T-cell (primary cell): Measurements from ENCODE around the gene AKAP12. TPM values are rescaled to one million over a fixed set of nuclear protein-coding genes. Genes with fewer than 3 reads are reported as not detected.

Source experiments
- ATAC-seq, 4 experiments: fragments of 200-7000 bp in 3 of 4; fragments of 150-1000 bp in 1 of 4; cut with Tn5 transposase; replicated peaks in 1 of 4; 1 replicate in 3 of 4; 2 replicates in 1 of 4; pipeline ENCODE4 v1.10.0; 2021; ENCODE audit warnings: moderate library complexity in 3 of 4, mild to moderate bottlenecking in 2 of 4, moderate number of reproducible peaks in 1 of 4
- CTCF ChIA-PET, 2 donors: fragments of 300-600 bp; sonication (Branson Sonifier 250); formaldehyde crosslinking; loops; one replicate each; lab custom pipeline; 2022; ENCODE audit warnings: antibody characterized with exemption in 2 of 2; lab: Charles Lee
- POLR2A ChIA-PET, 2 donors: fragments of 300-600 bp; sonication (Branson Sonifier 250); formaldehyde crosslinking; loops; one replicate each; lab custom pipeline; 2022; ENCODE audit warnings: antibody characterized with exemption in 2 of 2; lab: Charles Lee
- DNase-seq, 35 experiments: peaks; one replicate each; pipeline versions ENCODE4 v3.0.0 to v3.0.0-alpha.2; 2013 to 2023
- H3K27ac ChIP-seq: one replicate; pipeline ENCODE4 v1.5.1; 2013; ENCODE audit warnings: low read length
- H3K27me3 ChIP-seq, 2 experiments: replicated peaks in 1 of 2; 1 replicate in 1 of 2; 2 replicates in 1 of 2; pipeline versions ENCODE4 v1.6.1 to v1.7.0; 2013; ENCODE audit warnings: low read length in 1 of 2, mixed read lengths in 1 of 2; ENCODE audit not compliant: control insufficient read depth in 2 of 2, insufficient read depth in 2 of 2; ENCODE audit errors: extremely low read depth in 1 of 2
- H3K36me3 ChIP-seq, 2 donors: 1 replicate in 1 of 2; 2 replicates in 1 of 2; pipeline versions ENCODE4 v1.6.1 to v1.7.0; 2013; ENCODE audit warnings: low read length in 1 of 2; ENCODE audit not compliant: control insufficient read depth in 2 of 2, insufficient read depth in 1 of 2; ENCODE audit errors: extremely low read depth in 1 of 2
- H3K4me1 ChIP-seq, 2 experiments: 1 replicate in 1 of 2; 2 replicates in 1 of 2; pipeline versions ENCODE4 v1.6.1 to v1.7.0; 2013; ENCODE audit warnings: low read length in 2 of 2, mixed read lengths in 1 of 2; ENCODE audit not compliant: insufficient read depth in 2 of 2, control insufficient read depth in 1 of 2; ENCODE audit errors: extremely low read depth in 1 of 2
- H3K4me3 ChIP-seq, 2 donors: 1 replicate in 1 of 2; 2 replicates in 1 of 2; pipeline versions ENCODE4 v1.5.1 to v1.7.0; 2013; ENCODE audit warnings: mild to moderate bottlenecking in 2 of 2, low read length in 1 of 2, moderate library complexity in 1 of 2; ENCODE audit not compliant: control insufficient read depth in 1 of 2; ENCODE audit errors: extremely low read depth in 1 of 2
- H3K9me3 ChIP-seq: 2 replicates; pipeline ENCODE4 v1.7.0; 2013
- H3K27ac Mint-ChIP-seq, 2 donors: one replicate each; pipeline ENCODE4 v1.8.0; 2020 to 2021; ENCODE audit warnings: mild to moderate bottlenecking in 2 of 2, mixed read lengths in 2 of 2
- H3K27me3 Mint-ChIP-seq, 2 donors: one replicate each; pipeline ENCODE4 v1.8.0; 2021 to 2022; ENCODE audit warnings: mixed read lengths in 2 of 2
- H3K36me3 Mint-ChIP-seq: one replicate; pipeline ENCODE4 v1.8.0; 2021; ENCODE audit warnings: mixed read lengths
- H3K4me1 Mint-ChIP-seq, 3 donors: one replicate each; pipeline ENCODE4 v1.8.0; 2020 to 2022; ENCODE audit warnings: mixed read lengths in 3 of 3, mild to moderate bottlenecking in 1 of 3
- H3K4me3 Mint-ChIP-seq, 3 donors: one replicate each; pipeline ENCODE4 v1.8.0; 2020 to 2022; ENCODE audit warnings: mild to moderate bottlenecking in 3 of 3, mixed read lengths in 3 of 3, moderate library complexity in 3 of 3
- H3K9me3 Mint-ChIP-seq, 3 donors: one replicate each; pipeline ENCODE4 v1.8.0; 2020 to 2022; ENCODE audit warnings: mixed read lengths in 3 of 3
- WGBS: methylation state at CpG from one replicate; pipeline ENCODE4 v1.1.5; 2013; ENCODE audit warnings: missing lambda C conversion rate; ENCODE audit not compliant: insufficient coverage; 5-methylcytosine and 5-hydroxymethylcytosine counted together
- total RNA-seq, 35 experiments: library from RNA in 6 of 35; stranded (reverse) in 6 of 35; fragments of 120-200 nt in 1 of 35; gene quantifications; one replicate each; pipeline versions ENCODE4 v1.2.1 to v1.2.4 and lab custom pipeline; 2013 to 2026

AKAP12 gene
- total RNA-seq, 5 donors from 2014 or later (not counting 1 experiment from before 2014, with no cell fraction given) = 0.16 to 1.8 (median 1.2) TPM

- Histone ChIP-seq H3K36me3 (no peaks in the 10 kb centered on the region), H3K27ac (no peak overlapping the region), H3K27me3 (peaks cover 0 to 3% of the 10 kb centered on the region in 2 experiments), H3K4me3 (no peak overlapping the region), H3K9me3 (no peaks in the 10 kb centered on the region), H3K4me1 (peaks cover 0 to 12% of the 10 kb centered on the region in 2 experiments)
- DNase-seq = peak in 1 of 35 experiments; percentile 22
- Mint-ChIP-seq H3K4me3 (peak overlapping the region in 1 of 3 donors; percentile 19), H3K27me3 (peaks cover 22 to 26% of the 10 kb centered on the region in 2 donors), H3K9me3 (no peaks in the 10 kb centered on the region), H3K27ac (no peak overlapping the region), H3K36me3 (no peaks in the 10 kb centered on the region), H3K4me1 (peaks cover 28 to 47% (median 29%) of the 10 kb centered on the region in 3 donors)
- CTCF ChIA-PET = no interaction called here
- WGBS = 71% methylated on average over 1 of the region's 2 CpGs
- POLR2A ChIA-PET = interaction anchor here in 1 of 2 donors (0.5 kb wide), 1 partner anchor 1687 kb away, joined by 3 read pairs; no protein-coding TSS in a partner anchor
- peak in 2 of 4 experiments; percentile 32 to 53 for ATAC-seq
Observed at GRCh38 chr6:151289399-151290007, 49.7 kb downstream of the AKAP12 start.

- Mint-ChIP-seq H3K27ac (no peak overlapping the region), H3K4me3 (no peak overlapping the region), H3K36me3 (no peaks in the 10 kb centered on the region), H3K9me3 (no peaks in the 10 kb centered on the region), H3K27me3 (peaks cover 23 to 27% of the 10 kb centered on the region in 2 donors), H3K4me1 (peaks cover 18 to 34% (median 20%) of the 10 kb centered on the region in 3 donors)
- CTCF ChIA-PET = interaction anchor here in 1 of 2 donors (0.6 kb wide), 1 partner anchor 30 kb away, joined by 3 read pairs; no protein-coding TSS in a partner anchor
- Histone ChIP-seq H3K4me3 (no peak overlapping the region), H3K27ac (no peak overlapping the region), H3K27me3 (peaks cover 4 to 9% of the 10 kb centered on the region in 2 experiments), H3K4me1 (peaks cover 0 to 10% of the 10 kb centered on the region in 2 experiments), H3K9me3 (no peaks in the 10 kb centered on the region), H3K36me3 (no peaks in the 10 kb centered on the region)
- POLR2A ChIA-PET = no interaction called here
- DNase-seq (no peak), ATAC-seq (no peak)
- WGBS = 94% methylated on average over 4 of the region's 11 CpGs
Observed at GRCh38 chr6:151290877-151291721, 51.3 kb downstream of the AKAP12 start.

GRCh38 chr6:151291722-151292059 lies 51.9 kb downstream of the AKAP12 start:
- no peak overlapping the region for H3K27ac ChIP-seq

GRCh38 chr6:151292974-151293687 lies 53.4 kb downstream of the AKAP12 start:
- 88% methylated on average over 4 of the region's 5 CpGs for WGBS

More at GRCh38 chr6:151291722-151292059, 51.9 kb downstream of the AKAP12 start:
- 100% methylated on average over 1 of the region's 2 CpGs for WGBS
- peaks cover 0 to 10% of the 10 kb centered on the region in 2 experiments for H3K4me1 ChIP-seq
- H3K36me3 ChIP-seq = no peaks in the 10 kb centered on the region
- DNase-seq (no peak), ATAC-seq (no peak)
- ChIA-PET CTCF (interaction anchor here in 1 of 2 donors (0.5 kb wide), 1 partner anchor 37 kb away, joined by 3 read pairs; no protein-coding TSS in a partner anchor), POLR2A (no interaction called here)
- no peak overlapping the region for H3K27ac Mint-ChIP-seq
- no peaks in the 10 kb centered on the region for H3K36me3 Mint-ChIP-seq
- H3K27me3 ChIP-seq = peaks cover 4 to 9% of the 10 kb centered on the region in 2 experiments
- H3K27me3 Mint-ChIP-seq = peaks cover 23 to 27% of the 10 kb centered on the region in 2 donors
- no peaks in the 10 kb centered on the region for H3K9me3 Mint-ChIP-seq
- H3K4me1 Mint-ChIP-seq = peaks cover 18 to 30% (median 20%) of the 10 kb centered on the region in 3 donors
- H3K9me3 ChIP-seq = no peaks in the 10 kb centered on the region
- H3K4me3 Mint-ChIP-seq = no peak overlapping the region
- H3K4me3 ChIP-seq = no peak overlapping the region

GRCh38 chr6:151293688-151294016 lies 53.9 kb downstream of the AKAP12 start:
- Mint-ChIP-seq H3K27me3 (peaks cover 29 to 30% of the 10 kb centered on the region in 2 donors), H3K4me1 (peaks cover 18 to 25% (median 20%) of the 10 kb centered on the region in 3 donors), H3K4me3 (no peak overlapping the region), H3K27ac (no peak overlapping the region), H3K9me3 (no peaks in the 10 kb centered on the region), H3K36me3 (no peaks in the 10 kb centered on the region)
- no peak overlapping the region for H3K4me3 ChIP-seq
- peaks cover 4 to 9% of the 10 kb centered on the region in 2 experiments for H3K27me3 ChIP-seq
- ChIA-PET POLR2A (no interaction called here), CTCF (no interaction called here)
- no peaks in the 10 kb centered on the region for H3K9me3 ChIP-seq
- DNase-seq = no peak
- WGBS = no CpG with 5 or more reads among the region's 3 CpGs
- H3K4me1 ChIP-seq = peaks cover 0 to 10% of the 10 kb centered on the region in 2 experiments
- H3K27ac ChIP-seq = no peak overlapping the region
- H3K36me3 ChIP-seq = no peaks in the 10 kb centered on the region
- no peak for ATAC-seq

More at GRCh38 chr6:151292974-151293687, 53.4 kb downstream of the AKAP12 start:
- peaks cover 29 to 30% of the 10 kb centered on the region in 2 donors for H3K27me3 Mint-ChIP-seq
- Histone ChIP-seq H3K4me1 (peaks cover 0 to 10% of the 10 kb centered on the region in 2 experiments), H3K4me3 (no peak overlapping the region), H3K36me3 (no peaks in the 10 kb centered on the region), H3K27me3 (peaks cover 4 to 9% of the 10 kb centered on the region in 2 experiments), H3K27ac (no peak overlapping the region), H3K9me3 (no peaks in the 10 kb centered on the region)
- ATAC-seq = no peak
- no peak for DNase-seq
- ChIA-PET CTCF (no interaction called here), POLR2A (no interaction called here)
- H3K27ac Mint-ChIP-seq = no peak overlapping the region
- H3K4me1 Mint-ChIP-seq = peaks cover 18 to 29% (median 20%) of the 10 kb centered on the region in 3 donors
- H3K9me3 Mint-ChIP-seq = no peaks in the 10 kb centered on the region
- no peaks in the 10 kb centered on the region for H3K36me3 Mint-ChIP-seq
- H3K4me3 Mint-ChIP-seq = no peak overlapping the region

GRCh38 chr6:151294561-151295101 lies 54.9 kb downstream of the AKAP12 start:
- Mint-ChIP-seq H3K27me3 (peaks cover 29 to 30% of the 10 kb centered on the region in 2 donors), H3K36me3 (no peaks in the 10 kb centered on the region), H3K9me3 (no peaks in the 10 kb centered on the region), H3K4me3 (no peak overlapping the region), H3K27ac (no peak overlapping the region), H3K4me1 (peaks cover 9 to 16% (median 11%) of the 10 kb centered on the region in 3 donors)
- POLR2A ChIA-PET = no interaction called here
- ATAC-seq (no peak), DNase-seq (no peak)
- Histone ChIP-seq H3K9me3 (no peaks in the 10 kb centered on the region), H3K4me3 (no peak overlapping the region), H3K36me3 (no peaks in the 10 kb centered on the region), H3K4me1 (peaks cover 0 to 4% of the 10 kb centered on the region in 2 experiments), H3K27ac (no peak overlapping the region), H3K27me3 (peaks cover 4 to 9% of the 10 kb centered on the region in 2 experiments)
- CTCF ChIA-PET = no interaction called here
- no CpG with 5 or more reads among the region's 6 CpGs for WGBS
